ENCODE data around the gene OTOG. TPM values are rescaled to one million over a fixed set of nuclear protein-coding genes. Genes with fewer than 3 reads are reported as not detected.

The OTOG gene
- total RNA-seq, 1 experiment from 2014 or later: 0.35 TPM

- no peak overlapping the region for H2BK20ac ChIP-seq (ENCODE audit: low read depth, low read length, poor library complexity, severe bottlenecking)
- no CpG with 5 or more reads among the region's 8 CpGs for WGBS (ENCODE audit: extremely low coverage, insufficient read length, low lambda C conversion rate)
- no peak overlapping the region for H3K23ac ChIP-seq (ENCODE audit: insufficient read length, low read depth, low read length)
- no peak overlapping the region for H3K4me2 ChIP-seq (ENCODE audit: insufficient read depth, insufficient read length, low read length)
- no peak overlapping the region for H2BK5ac ChIP-seq (ENCODE audit: insufficient read length, low read length)
- no peak overlapping the region for H3K18ac ChIP-seq (ENCODE audit: insufficient read length, low read depth, low read length)
- H2BK12ac ChIP-seq (ENCODE audit: insufficient read length, low read depth, low read length): no peak overlapping the region
- no peaks in the 10 kb centered on the region for H4K20me1 ChIP-seq (ENCODE audit: control insufficient read depth, insufficient read depth, insufficient read length)
- H2BK15ac ChIP-seq (ENCODE audit: low read depth, low read length): no peak overlapping the region
- Mint-ChIP-seq H3K9me3 (peaks cover 0 to 6% of the 10 kb centered on the region in 2 experiments; a peak in 2 of 5 replicates), H3K27me3 (ENCODE audit: low read depth) (peaks cover 48% of the 10 kb centered on the region), H3K27ac (no peak overlapping the region), H3K36me3 (ENCODE audit: insufficient read depth in 1 of 3, low read depth in 3 of 3) (peaks cover 0 to 1% (median 0%) of the 10 kb centered on the region in 3 experiments; a peak in 2 of 7 replicates), H3K4me1 (peaks cover 41 to 56% of the 10 kb centered on the region in 2 experiments), H3K4me3 (no peak overlapping the region)
- DNase-seq: no peak
- H2BK120ac ChIP-seq (ENCODE audit: low read depth, low read length, poor library complexity, severe bottlenecking): no peak overlapping the region
- H3K23me2 ChIP-seq (ENCODE audit: insufficient read length, low read depth, low read length, poor library complexity, severe bottlenecking): no peaks in the 10 kb centered on the region
- no peak for TF ChIP-seq CTCF (conservative IDR thresholded peaks at IDR 0.05)
- no peak overlapping the region for H3K56ac ChIP-seq (ENCODE audit: insufficient read length, low read depth, low read length)
- no peak overlapping the region for H2AK5ac ChIP-seq (ENCODE audit: insufficient read length, low read length)
- H4K8ac ChIP-seq (replicated peaks; ENCODE audit: insufficient read length, low read depth, low read length): no peak overlapping the region
- H3K9me3 ChIP-seq (ENCODE audit: control insufficient read depth, low read depth, low read length): no peaks in the 10 kb centered on the region
- no peaks in the 10 kb centered on the region for H3K79me1 ChIP-seq (ENCODE audit: insufficient read depth, low read depth, low read length, poor library complexity, severe bottlenecking)
- H3T11ph ChIP-seq (ENCODE audit: low read length): no peak overlapping the region
- no peak overlapping the region for H4K91ac ChIP-seq (ENCODE audit: insufficient read length, low read depth, low read length)
- no peak overlapping the region for H3K4ac ChIP-seq (ENCODE audit: low read depth, low read length)
- no peak overlapping the region; the same call in 1 of the 2 replicates for H3K14ac ChIP-seq (ENCODE audit: insufficient read depth, low read length)
- H3K9ac ChIP-seq (ENCODE audit: extremely low read depth, insufficient read length, low read length): no peak overlapping the region
- no peak overlapping the region for H2AFZ ChIP-seq (ENCODE audit: low read length)
- H3K4me1 ChIP-seq (ENCODE audit: insufficient read depth, low read length): peaks cover 7% of the 10 kb centered on the region; the same call in 1 of the 2 replicates
- H3K79me2 ChIP-seq (ENCODE audit: insufficient read depth, low read length): no peaks in the 10 kb centered on the region
- H4K5ac ChIP-seq (ENCODE audit: insufficient read length, low read depth, low read length): no peak overlapping the region
- H3K27ac ChIP-seq (ENCODE audit: insufficient read length, low read depth, low read length): no peak overlapping the region
- no peaks in the 10 kb centered on the region for H3K27me3 ChIP-seq (ENCODE audit: insufficient read depth, low read length)
Measured at GRCh38 chr11:17646451-17647145, 99.5 kb downstream of the OTOG start.
